A673 (cell line): ENCODE data around the gene CNOT1. TPM values are rescaled to one million over a fixed set of nuclear protein-coding genes. Genes with fewer than 3 reads are reported as not detected.

Source experiments
- BruUV-seq: library from RNA; stranded (reverse); fragments of 400-500 nt; replicated peaks from 2 replicates; lab custom pipeline; 2021; lab: Mats Ljungman, UMichigan
- CTCF ChIA-PET: fragments of 300-600 bp; sonication (Branson Sonifier 250); formaldehyde crosslinking; loops from one replicate; lab custom pipeline; 2022; ENCODE audit warnings: antibody characterized with exemption; lab: Charles Lee
- POLR2A ChIA-PET: fragments of 300-600 bp; sonication (Branson Sonifier 250); formaldehyde crosslinking; loops from one replicate; lab custom pipeline; 2022; ENCODE audit warnings: antibody characterized with exemption; ENCODE audit not compliant: low non-redundant PET; lab: Charles Lee
- DNase-seq: peaks from one replicate; pipeline ENCODE4 v3.0.0-alpha.2; 2015; ENCODE audit warnings: low spot score
- H3K27ac ChIP-seq: fragments of 200-600 bp; sonication (generic); 2 replicates; pipeline ENCODE4 v1.5.1; 2016; ENCODE audit warnings: mixed run types, low read depth, mild to moderate bottlenecking, mixed read lengths, antibody characterized with exemption, low read length; ENCODE audit not compliant: poor library complexity, severe bottlenecking
- H3K27me3 ChIP-seq: fragments of 200-600 bp; sonication (generic); replicated peaks from 2 replicates; pipeline ENCODE4 v1.6.1; 2017; ENCODE audit warnings: mixed run types, low read depth, mild to moderate bottlenecking, mixed read lengths, antibody characterized with exemption, low read length; ENCODE audit not compliant: insufficient read depth, poor library complexity
- H3K36me3 ChIP-seq: fragments of 200-600 bp; sonication (generic); 2 replicates; pipeline ENCODE4 v1.6.1; 2016; ENCODE audit warnings: mixed run types, mild to moderate bottlenecking, mixed read lengths, antibody characterized with exemption, low read length; ENCODE audit not compliant: insufficient read depth, poor library complexity, severe bottlenecking
- H3K4me1 ChIP-seq: fragments of 200-600 bp; sonication (generic); 2 replicates; pipeline ENCODE4 v1.6.1; 2017; ENCODE audit warnings: mixed run types, mild to moderate bottlenecking, mixed read lengths, antibody characterized with exemption, low read length; ENCODE audit not compliant: insufficient read depth, poor library complexity, severe bottlenecking
- H3K4me3 ChIP-seq: fragments of 200-600 bp; sonication (generic); 2 replicates; pipeline ENCODE4 v1.5.1; 2016; ENCODE audit warnings: low read depth, mixed run types, mild to moderate bottlenecking, mixed read lengths, low read length; ENCODE audit not compliant: poor library complexity, severe bottlenecking
- H3K9me3 ChIP-seq: fragments of 200-600 bp; sonication (generic); 2 replicates; pipeline ENCODE4 v1.6.1; 2016; ENCODE audit warnings: mixed run types, low read depth, mild to moderate bottlenecking, mixed read lengths, antibody characterized with exemption, low read length; ENCODE audit not compliant: poor library complexity, severe bottlenecking
- EZH2 ChIP-seq: fragments of 200-600 bp; sonication (generic); IDR thresholded peaks from 2 replicates; pipeline ENCODE4 v1.6.1; 2017; ENCODE audit warnings: borderline replicate concordance, low read depth, mild to moderate bottlenecking, mixed read lengths, antibody characterized with exemption, low read length; ENCODE audit not compliant: poor library complexity, severe bottlenecking
- intact Hi-C: fragments of 100-400 bp; cut with micrococcal nuclease; formaldehyde crosslinking; loops from one replicate; pipeline ENCODE4 v1.10.0; 2022; ENCODE audit not compliant: unreplicated experiment
- total RNA-seq: library from RNA; stranded (reverse); gene quantifications from 2 replicates; pipeline ENCODE4 v1.2.3, GENCODE V29; 2021
- TF ChIP-seq, protein P1 (sequence below): fragments of 300-800, 200-600 bp; sonication (generic); conservative IDR thresholded peaks from 2 replicates; pipeline ENCODE4 v1.5.1; 2017; ENCODE audit warnings: low read depth, mild to moderate bottlenecking, antibody characterized with exemption, low read length, moderate library complexity, mixed read lengths

CNOT1 gene
- total RNA-seq, 1 experiment from 2014 or later: 255 TPM

DNA sequence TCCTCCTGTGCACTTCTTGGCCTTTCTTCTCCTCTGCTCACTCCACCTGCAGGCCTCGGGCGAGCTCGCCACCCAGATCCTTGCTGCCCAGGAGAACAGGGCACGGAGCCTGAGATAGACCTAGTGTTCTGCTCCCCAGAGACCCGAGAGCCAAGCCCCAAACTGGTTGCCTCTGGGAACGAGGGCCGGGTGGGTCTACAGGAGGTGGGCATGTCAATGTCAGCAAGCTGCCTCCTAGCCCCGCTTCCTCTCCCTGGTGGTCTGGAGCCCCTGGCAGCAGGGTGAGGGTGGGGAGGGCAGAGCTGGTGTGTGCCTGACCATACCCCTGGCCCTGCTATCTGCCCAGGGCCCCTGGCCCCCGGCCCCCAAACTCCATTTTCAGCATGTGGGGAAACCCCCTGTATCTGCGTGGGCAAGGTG lies 130.5 kb downstream of the CNOT1 start:
- BruUV-seq: no TSS peak
- no peak for DNase-seq
- Histone ChIP-seq H3K9me3 (no peaks in the 10 kb centered on the region), H3K36me3 (no peaks in the 10 kb centered on the region), H3K4me1 (no peaks in the 10 kb centered on the region), H3K27ac (no peak overlapping the region), H3K27me3 (no peaks in the 10 kb centered on the region), H3K4me3 (no peak overlapping the region)
- no peak for TF ChIP-seq EZH2
- TF ChIP-seq, protein P1, sequence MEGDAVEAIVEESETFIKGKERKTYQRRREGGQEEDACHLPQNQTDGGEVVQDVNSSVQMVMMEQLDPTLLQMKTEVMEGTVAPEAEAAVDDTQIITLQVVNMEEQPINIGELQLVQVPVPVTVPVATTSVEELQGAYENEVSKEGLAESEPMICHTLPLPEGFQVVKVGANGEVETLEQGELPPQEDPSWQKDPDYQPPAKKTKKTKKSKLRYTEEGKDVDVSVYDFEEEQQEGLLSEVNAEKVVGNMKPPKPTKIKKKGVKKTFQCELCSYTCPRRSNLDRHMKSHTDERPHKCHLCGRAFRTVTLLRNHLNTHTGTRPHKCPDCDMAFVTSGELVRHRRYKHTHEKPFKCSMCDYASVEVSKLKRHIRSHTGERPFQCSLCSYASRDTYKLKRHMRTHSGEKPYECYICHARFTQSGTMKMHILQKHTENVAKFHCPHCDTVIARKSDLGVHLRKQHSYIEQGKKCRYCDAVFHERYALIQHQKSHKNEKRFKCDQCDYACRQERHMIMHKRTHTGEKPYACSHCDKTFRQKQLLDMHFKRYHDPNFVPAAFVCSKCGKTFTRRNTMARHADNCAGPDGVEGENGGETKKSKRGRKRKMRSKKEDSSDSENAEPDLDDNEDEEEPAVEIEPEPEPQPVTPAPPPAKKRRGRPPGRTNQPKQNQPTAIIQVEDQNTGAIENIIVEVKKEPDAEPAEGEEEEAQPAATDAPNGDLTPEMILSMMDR: no peak
- ChIA-PET CTCF (no interaction called here), POLR2A (no interaction called here)
- intact Hi-C loops: loop anchor here (5.0 kb wide), 1 partner anchor 258 kb away; no protein-coding TSS in a partner anchor

DNA sequence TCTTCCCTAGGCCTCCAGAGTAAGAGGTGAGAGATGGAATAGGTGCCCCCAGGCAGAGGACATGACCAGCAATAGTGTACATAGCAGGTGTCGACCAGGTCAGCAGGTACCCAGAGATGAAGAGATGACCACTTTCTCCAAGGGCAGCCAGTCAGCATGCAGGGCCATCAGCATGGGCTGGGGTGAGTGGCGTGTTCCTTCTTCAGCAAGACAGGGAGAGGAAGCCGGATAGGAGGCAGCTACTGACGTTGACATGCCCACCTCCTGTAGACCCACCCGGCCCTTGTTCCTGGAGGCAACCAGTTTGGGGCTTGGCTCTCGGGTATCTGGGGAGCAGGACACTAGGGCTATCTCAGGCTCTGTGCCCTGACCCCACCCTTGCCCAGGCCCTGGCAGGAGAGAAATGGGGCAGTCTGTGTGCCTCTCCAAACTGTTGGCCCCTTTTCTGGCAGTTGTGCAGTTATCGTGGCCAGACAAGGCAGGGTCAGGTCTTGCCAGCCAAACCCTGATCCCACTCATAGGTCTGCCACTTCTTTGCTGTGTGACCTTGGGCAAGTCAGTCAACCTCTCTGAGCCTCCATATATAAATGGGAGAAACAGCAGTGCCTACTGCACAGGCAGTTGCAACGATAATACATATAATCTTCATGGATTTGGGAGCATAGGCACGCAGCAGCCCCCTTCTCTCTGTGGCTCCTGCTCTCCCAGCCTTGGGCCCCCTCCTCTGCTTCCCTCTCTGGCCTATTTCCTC lies 131.1 kb downstream of the CNOT1 start:
- Histone ChIP-seq H3K4me1 (no peaks in the 10 kb centered on the region), H3K36me3 (no peaks in the 10 kb centered on the region), H3K27me3 (no peaks in the 10 kb centered on the region), H3K27ac (no peak overlapping the region), H3K4me3 (no peak overlapping the region), H3K9me3 (no peaks in the 10 kb centered on the region)
- intact Hi-C loops: loop anchor here (5.0 kb wide), 1 partner anchor 259 kb away; no protein-coding TSS in a partner anchor
- ChIA-PET POLR2A (no interaction called here), CTCF (no interaction called here)
- no TSS peak for BruUV-seq
- TF ChIP-seq EZH2: no peak
- TF ChIP-seq, protein P1: no peak
- no peak for DNase-seq

DNA sequence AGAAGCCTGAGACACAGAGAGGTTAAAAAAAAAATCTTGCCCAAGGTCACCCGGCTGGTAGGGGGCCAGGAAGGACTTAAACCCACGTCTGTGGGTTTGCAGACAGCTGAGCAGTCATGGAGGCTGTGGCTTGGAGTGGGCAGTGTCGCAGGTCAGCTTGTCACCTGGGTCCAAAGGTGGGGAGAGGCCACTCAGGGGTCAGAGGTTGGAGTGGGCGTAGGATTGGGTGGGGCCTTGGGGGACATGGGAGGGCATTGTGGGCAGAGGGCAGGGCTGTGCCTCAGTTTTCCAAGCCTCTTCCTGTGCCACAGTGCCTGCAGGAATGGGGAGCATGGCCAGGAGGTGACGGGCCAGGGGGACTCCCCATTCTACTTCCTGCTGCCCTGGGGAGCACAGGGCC lies 131.7 kb downstream of the CNOT1 start:
- no peak for TF ChIP-seq EZH2
- TF ChIP-seq, protein P1: no peak
- no peaks in the 10 kb centered on the region for H3K36me3 ChIP-seq
- CTCF ChIA-PET: no interaction called here
- H3K9me3 ChIP-seq: no peaks in the 10 kb centered on the region
- intact Hi-C loops: loop anchor here (5.0 kb wide), 1 partner anchor 259 kb away; no protein-coding TSS in a partner anchor
- H3K4me3 ChIP-seq: no peak overlapping the region
- no peak overlapping the region for H3K27ac ChIP-seq
- POLR2A ChIA-PET: no interaction called here
- no TSS peak for BruUV-seq
- H3K4me1 ChIP-seq: no peaks in the 10 kb centered on the region
- H3K27me3 ChIP-seq: no peaks in the 10 kb centered on the region
- DNase-seq: no peak
